Neural progenitor cell (in vitro differentiated cells): ENCODE data around the gene GPR135. TPM values are rescaled to one million over a fixed set of nuclear protein-coding genes. Genes with fewer than 3 reads are reported as not detected.

Experiments used
- DNase-seq: peaks from one replicate; pipeline ENCODE4 v3.0.0-alpha.2; 2016; ENCODE audit warnings: low spot score
- H2AFZ ChIP-seq: fragments of 200-600 bp; sonication (generic); replicated peaks from 2 replicates; pipeline ENCODE4 v1.6.1; 2016; ENCODE audit warnings: antibody characterized with exemption
- H3F3A ChIP-seq: fragments of 200-600 bp; sonication (generic); 2 replicates; pipeline ENCODE4 v1.6.1; 2016; ENCODE audit warnings: antibody characterized with exemption, low read depth
- H3K27ac ChIP-seq: fragments of 200-600 bp; sonication (generic); 2 replicates; pipeline ENCODE4 v1.5.1; 2016; ENCODE audit warnings: mild to moderate bottlenecking
- H3K27me3 ChIP-seq: fragments of 200-600 bp; sonication (generic); 2 replicates; pipeline ENCODE4 v1.6.1; 2016; ENCODE audit warnings: mild to moderate bottlenecking, moderate library complexity
- H3K36me3 ChIP-seq: fragments of 200-600 bp; sonication (generic); 2 replicates; pipeline ENCODE4 v1.5.1; 2016
- H3K4me1 ChIP-seq: fragments of 200-600 bp; sonication (generic); 2 replicates; pipeline ENCODE4 v1.6.1; 2016; ENCODE audit warnings: mixed run types
- H3K4me2 ChIP-seq: fragments of 200-600 bp; sonication (generic); 2 replicates; pipeline ENCODE4 v1.6.1; 2016
- H3K4me3 ChIP-seq: fragments of 200-600 bp; sonication (generic); 2 replicates; pipeline ENCODE4 v1.5.1; 2016
- H3K79me2 ChIP-seq: fragments of 200-600 bp; sonication (generic); 2 replicates; pipeline ENCODE4 v1.6.1; 2016; ENCODE audit warnings: low read depth
- H3K9ac ChIP-seq: fragments of 200-600 bp; sonication (generic); 2 replicates; pipeline ENCODE4 v1.6.1; 2016
- H3K9me3 ChIP-seq: fragments of 200-600 bp; sonication (generic); 2 replicates; pipeline ENCODE4 v1.5.1; 2016; ENCODE audit warnings: low read depth
- H4K20me1 ChIP-seq: fragments of 200-600 bp; sonication (generic); 2 replicates; pipeline ENCODE4 v1.6.1; 2016; ENCODE audit warnings: low read depth
- H3K27ac Mint-ChIP-seq: 3 replicates; pipeline ENCODE4 v1.8.0; 2021; ENCODE audit warnings: mixed read lengths
- H3K27me3 Mint-ChIP-seq: 2 replicates; pipeline ENCODE4 v1.8.0; 2022; ENCODE audit warnings: low read depth, mild to moderate bottlenecking, inconsistent platforms, moderate library complexity, mixed read lengths; ENCODE audit not compliant: insufficient read depth
- H3K36me3 Mint-ChIP-seq: 3 replicates; pipeline ENCODE4 v1.8.0; 2021; ENCODE audit warnings: mixed read lengths
- H3K4me1 Mint-ChIP-seq: 3 replicates; pipeline ENCODE4 v1.8.0; 2021; ENCODE audit warnings: mixed read lengths
- H3K4me3 Mint-ChIP-seq: 3 replicates; pipeline ENCODE4 v1.8.0; 2021; ENCODE audit warnings: mild to moderate bottlenecking, moderate library complexity, mixed read lengths
- H3K9me3 Mint-ChIP-seq: 3 replicates; pipeline ENCODE4 v1.8.0; 2020; ENCODE audit warnings: mixed read lengths
- EZH2 ChIP-seq: fragments of 200-600 bp; sonication (generic); IDR thresholded peaks from 2 replicates; pipeline ENCODE4 v1.6.1; 2017; ENCODE audit warnings: antibody characterized with exemption, mild to moderate bottlenecking, moderate library complexity
- EZH2phosphoT487 ChIP-seq: fragments of 200-600 bp; sonication (generic); IDR thresholded peaks from 2 replicates; pipeline ENCODE4 v1.6.1; 2017; ENCODE audit warnings: antibody characterized with exemption
- total RNA-seq: library from RNA; depleted of rRNA; stranded (reverse); fragments of >200 nt; gene quantifications from 2 replicates; pipeline ENCODE4 v1.2.3, GENCODE V29; 2015; ENCODE audit warnings: low replicate concordance
- TF ChIP-seq, protein P1 (sequence below): fragments of 200-600 bp; sonication (generic); IDR thresholded peaks from 2 replicates; pipeline ENCODE4 v1.5.1; 2017; ENCODE audit warnings: antibody characterized with exemption, mild to moderate bottlenecking

GPR135 gene
- total RNA-seq, 1 donor from 2014 or later, result 3.1 TPM

DNA sequence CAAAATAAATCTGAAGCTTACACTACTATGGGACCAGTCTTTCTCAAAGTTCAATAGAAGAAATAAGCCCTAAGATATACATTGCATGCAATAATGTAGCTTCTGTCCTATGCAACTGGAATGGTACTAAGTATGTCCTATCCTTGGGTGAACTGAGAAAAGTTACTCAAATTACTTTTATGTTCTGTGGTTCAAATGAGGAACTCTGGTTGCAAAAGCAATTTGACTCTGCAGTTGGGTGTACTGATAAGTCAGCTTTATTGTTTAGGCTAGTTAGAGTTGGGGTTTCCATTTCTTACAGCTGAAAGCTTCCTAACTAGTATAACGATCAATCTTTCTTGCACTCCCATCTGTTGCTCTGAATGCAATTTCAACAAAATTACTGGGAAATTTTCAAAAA lies 29.2 kb downstream of the GPR135 start:
- Histone ChIP-seq H3K9ac (no peak overlapping the region), H3K4me1 (no peaks in the 10 kb centered on the region), H3K36me3 (no peaks in the 10 kb centered on the region), H4K20me1 (no peaks in the 10 kb centered on the region), H2AFZ (no peak overlapping the region), H3K79me2 (no peaks in the 10 kb centered on the region), H3K27me3 (no peaks in the 10 kb centered on the region), H3K27ac (no peak overlapping the region), H3K4me3 (no peak overlapping the region), H3K4me2 (no peak overlapping the region), H3K9me3 (no peaks in the 10 kb centered on the region), H3F3A (no peaks in the 10 kb centered on the region)
- Mint-ChIP-seq H3K4me1 (peaks cover 16% of the 10 kb centered on the region), H3K27me3 (no peaks in the 10 kb centered on the region), H3K27ac (no peak overlapping the region), H3K4me3 (no peak overlapping the region), H3K36me3 (peaks cover 2% of the 10 kb centered on the region), H3K9me3 (no peaks in the 10 kb centered on the region)
- DNase-seq, result no peak
- TF ChIP-seq EZH2, result no peak
- TF ChIP-seq, protein P1, sequence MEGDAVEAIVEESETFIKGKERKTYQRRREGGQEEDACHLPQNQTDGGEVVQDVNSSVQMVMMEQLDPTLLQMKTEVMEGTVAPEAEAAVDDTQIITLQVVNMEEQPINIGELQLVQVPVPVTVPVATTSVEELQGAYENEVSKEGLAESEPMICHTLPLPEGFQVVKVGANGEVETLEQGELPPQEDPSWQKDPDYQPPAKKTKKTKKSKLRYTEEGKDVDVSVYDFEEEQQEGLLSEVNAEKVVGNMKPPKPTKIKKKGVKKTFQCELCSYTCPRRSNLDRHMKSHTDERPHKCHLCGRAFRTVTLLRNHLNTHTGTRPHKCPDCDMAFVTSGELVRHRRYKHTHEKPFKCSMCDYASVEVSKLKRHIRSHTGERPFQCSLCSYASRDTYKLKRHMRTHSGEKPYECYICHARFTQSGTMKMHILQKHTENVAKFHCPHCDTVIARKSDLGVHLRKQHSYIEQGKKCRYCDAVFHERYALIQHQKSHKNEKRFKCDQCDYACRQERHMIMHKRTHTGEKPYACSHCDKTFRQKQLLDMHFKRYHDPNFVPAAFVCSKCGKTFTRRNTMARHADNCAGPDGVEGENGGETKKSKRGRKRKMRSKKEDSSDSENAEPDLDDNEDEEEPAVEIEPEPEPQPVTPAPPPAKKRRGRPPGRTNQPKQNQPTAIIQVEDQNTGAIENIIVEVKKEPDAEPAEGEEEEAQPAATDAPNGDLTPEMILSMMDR, result no peak
- no peak for TF ChIP-seq EZH2phosphoT487

DNA sequence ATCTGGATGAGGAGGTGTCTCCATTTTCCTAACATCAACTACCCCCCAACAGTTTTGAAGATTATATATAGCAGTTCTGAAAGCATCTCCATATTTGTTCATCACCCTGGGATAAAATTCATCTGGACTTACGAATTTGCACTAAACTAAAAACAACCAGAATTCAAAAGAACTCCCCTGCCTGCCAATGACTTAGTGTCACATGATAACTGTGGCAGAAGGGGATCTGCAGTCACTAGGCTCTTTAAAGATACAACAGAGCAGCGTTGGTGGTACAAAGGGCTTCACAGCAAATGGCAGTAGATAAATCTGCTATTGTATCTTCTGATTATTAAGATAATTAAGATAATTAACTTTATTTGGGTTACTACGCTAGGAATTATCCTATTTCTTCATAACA lies 30.1 kb downstream of the GPR135 start:
- H3K27me3 Mint-ChIP-seq, result no peaks in the 10 kb centered on the region
- H3K4me1 Mint-ChIP-seq, result peaks cover 16% of the 10 kb centered on the region
- no peak overlapping the region for H3K4me3 Mint-ChIP-seq
- H3K4me2 ChIP-seq, result no peak overlapping the region
- no peaks in the 10 kb centered on the region for H3K4me1 ChIP-seq
- TF ChIP-seq EZH2phosphoT487, result no peak
- TF ChIP-seq, protein P1, result no peak
- TF ChIP-seq EZH2, result no peak
- no peaks in the 10 kb centered on the region for H3K9me3 ChIP-seq
- H3K79me2 ChIP-seq, result no peaks in the 10 kb centered on the region
- DNase-seq, result no peak
- H3K27me3 ChIP-seq, result no peaks in the 10 kb centered on the region
- no peaks in the 10 kb centered on the region for H3F3A ChIP-seq
- H3K36me3 ChIP-seq, result no peaks in the 10 kb centered on the region
- no peaks in the 10 kb centered on the region for H3K9me3 Mint-ChIP-seq
- peaks cover 2% of the 10 kb centered on the region for H3K36me3 Mint-ChIP-seq
- no peak overlapping the region for H2AFZ ChIP-seq
- no peak overlapping the region for H3K27ac ChIP-seq
- H3K4me3 ChIP-seq, result no peak overlapping the region
- no peak overlapping the region for H3K27ac Mint-ChIP-seq
- H3K9ac ChIP-seq, result no peak overlapping the region
- H4K20me1 ChIP-seq, result no peaks in the 10 kb centered on the region

DNA sequence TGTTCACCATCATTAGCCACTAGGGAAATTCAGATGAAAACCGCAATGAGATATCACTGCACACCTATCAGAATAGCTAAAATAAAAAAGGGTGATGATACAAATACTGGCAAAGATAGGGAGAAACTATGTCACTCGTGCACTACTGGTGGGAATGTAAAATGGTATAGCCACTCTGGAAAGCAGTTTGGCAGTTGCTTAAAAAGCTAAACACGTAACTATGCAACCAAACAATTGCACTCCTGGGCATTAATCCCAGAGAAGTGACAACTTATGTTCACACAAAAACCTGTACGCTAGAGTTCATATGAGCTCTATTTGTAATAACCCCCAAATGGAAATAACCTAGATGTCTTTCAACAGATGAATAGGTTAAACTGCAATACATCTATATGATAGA lies 35.4 kb downstream of the GPR135 start:
- no peak for DNase-seq
- no peak overlapping the region for H2AFZ ChIP-seq
- H3K27me3 Mint-ChIP-seq, result peaks cover 2% of the 10 kb centered on the region
- H3K36me3 ChIP-seq, result no peaks in the 10 kb centered on the region
- no peaks in the 10 kb centered on the region for H3K79me2 ChIP-seq
- peaks cover 12% of the 10 kb centered on the region for H3K4me1 Mint-ChIP-seq
- H3K4me3 Mint-ChIP-seq, result no peak overlapping the region
- no peak overlapping the region for H3K4me3 ChIP-seq
- H3K36me3 Mint-ChIP-seq, result peaks cover 2% of the 10 kb centered on the region
- no peak overlapping the region for H3K27ac Mint-ChIP-seq
- TF ChIP-seq EZH2phosphoT487, result no peak
- TF ChIP-seq, protein P1, result no peak
- no peak for TF ChIP-seq EZH2
- H3K27ac ChIP-seq, result no peak overlapping the region
- H3K9ac ChIP-seq, result no peak overlapping the region
- peaks cover 1% of the 10 kb centered on the region for H3K4me1 ChIP-seq
- no peaks in the 10 kb centered on the region for H3K9me3 ChIP-seq
- no peak overlapping the region for H3K4me2 ChIP-seq
- H3K9me3 Mint-ChIP-seq, result no peaks in the 10 kb centered on the region
- no peaks in the 10 kb centered on the region for H3F3A ChIP-seq
- no peaks in the 10 kb centered on the region for H4K20me1 ChIP-seq
- no peaks in the 10 kb centered on the region for H3K27me3 ChIP-seq

DNA sequence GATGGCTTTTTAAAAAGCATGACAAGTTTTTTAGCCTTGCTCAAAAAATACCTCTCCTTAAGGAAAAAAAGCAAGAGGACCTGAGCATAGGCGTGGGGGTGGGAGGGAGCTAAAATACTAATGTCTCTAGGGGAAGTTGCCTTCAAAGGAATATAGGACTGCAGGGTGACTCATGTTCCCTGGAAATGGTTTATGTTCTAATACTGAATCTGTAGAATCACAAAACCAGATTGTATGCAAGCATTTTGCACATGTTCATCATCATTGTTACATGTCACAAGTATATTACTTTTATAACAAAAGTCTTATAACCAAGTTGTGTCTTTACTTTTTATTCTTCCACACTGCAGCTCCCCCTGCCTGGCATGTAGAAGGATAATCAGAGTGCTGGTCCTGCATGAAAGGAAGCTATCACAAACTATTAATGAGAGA lies 36.6 kb downstream of the GPR135 start:
- H3K9me3 Mint-ChIP-seq, result no peaks in the 10 kb centered on the region
- TF ChIP-seq, protein P1, result no peak
- TF ChIP-seq EZH2 (no peak), EZH2phosphoT487 (no peak)
- Histone ChIP-seq H3K9me3 (no peaks in the 10 kb centered on the region), H3K4me3 (no peak overlapping the region), H2AFZ (no peak overlapping the region), H3K9ac (no peak overlapping the region), H3F3A (no peaks in the 10 kb centered on the region), H3K4me2 (no peak overlapping the region), H3K36me3 (no peaks in the 10 kb centered on the region), H3K4me1 (peaks cover 7% of the 10 kb centered on the region), H3K27ac (no peak overlapping the region), H3K79me2 (no peaks in the 10 kb centered on the region), H4K20me1 (no peaks in the 10 kb centered on the region), H3K27me3 (no peaks in the 10 kb centered on the region)
- peaks cover 2% of the 10 kb centered on the region for H3K27me3 Mint-ChIP-seq
- H3K27ac Mint-ChIP-seq, result no peak overlapping the region
- peaks cover 2% of the 10 kb centered on the region for H3K36me3 Mint-ChIP-seq
- no peak overlapping the region for H3K4me3 Mint-ChIP-seq
- H3K4me1 Mint-ChIP-seq, result peaks cover 4% of the 10 kb centered on the region
- no peak for DNase-seq
